HepG2 (cell line): Measurements from ENCODE around the gene PPP4R2. TPM values are rescaled to one million over a fixed set of nuclear protein-coding genes. Genes with fewer than 3 reads are reported as not detected.

Experiments used
- ATF7-NPFF ChIP-seq: sonication (generic); formaldehyde crosslinking; IDR thresholded peaks from 2 replicates; pipeline ENCODE4 v1.8.1; 2023; ENCODE audit warnings: mild to moderate bottlenecking, low read depth, missing genetic modification reagents, moderate library complexity
- CEBPB ChIP-seq: IDR thresholded peaks from 2 replicates; pipeline ENCODE4 v1.6.1; 2011; ENCODE audit warnings: low read depth, low read length, improper control_type of control experiment, borderline replicate concordance
- FOXA1 ChIP-seq, 2 experiments: fragments of 450-650 bp in 1 of 2; sonication (generic) in 1 of 2; formaldehyde crosslinking in 1 of 2; IDR thresholded peaks; 2 replicates each; pipeline versions ENCODE4 v1.4.0 to v1.6.1; 2016 to 2020; ENCODE audit warnings: missing genetic modification reagents in 1 of 2
- MAF1 ChIP-seq: sonication (generic); formaldehyde crosslinking; IDR thresholded peaks from 2 replicates; pipeline ENCODE4 v1.5.0; 2020; ENCODE audit warnings: missing genetic modification reagents, borderline replicate concordance
- NFATC3 ChIP-seq: sonication (generic); formaldehyde crosslinking; IDR thresholded peaks from 2 replicates; pipeline ENCODE4 v1.5.1; 2020; ENCODE audit warnings: mild to moderate bottlenecking, missing genetic modification reagents
- POGZ ChIP-seq: sonication (generic); formaldehyde crosslinking; IDR thresholded peaks from 2 replicates; pipeline ENCODE4 v1.4.0; 2020; ENCODE audit warnings: mild to moderate bottlenecking, missing genetic modification reagents
- RFX3 ChIP-seq: IDR thresholded peaks from 2 replicates; pipeline ENCODE4 v1.6.1; 2016; ENCODE audit warnings: missing biosample characterization, missing genetic modification reagents
- SMAD1 ChIP-seq: sonication (generic); formaldehyde crosslinking; IDR thresholded peaks from 2 replicates; pipeline ENCODE4 v1.4.0; 2020; ENCODE audit warnings: missing genetic modification reagents, low read depth, mild to moderate bottlenecking, borderline replicate concordance
- YY1 ChIP-seq: IDR thresholded peaks from 2 replicates; pipeline ENCODE4 v1.6.1; 2011; ENCODE audit warnings: low read length, low read depth, moderate library complexity, mild to moderate bottlenecking; ENCODE audit not compliant: insufficient read depth, insufficient replicate concordance
- ZC3H13 ChIP-seq: sonication (generic); formaldehyde crosslinking; IDR thresholded peaks from 2 replicates; pipeline ENCODE4 v1.8.1; 2023; ENCODE audit warnings: mild to moderate bottlenecking, missing genetic modification reagents, moderate library complexity
- ZFP37 ChIP-seq: sonication (generic); formaldehyde crosslinking; IDR thresholded peaks from 2 replicates; pipeline ENCODE4 v1.4.0; 2020; ENCODE audit warnings: missing genetic modification reagents, borderline replicate concordance
- ZNF30 ChIP-seq: sonication (generic); formaldehyde crosslinking; IDR thresholded peaks from 2 replicates; pipeline ENCODE4 v1.5.0; 2020; ENCODE audit warnings: mild to moderate bottlenecking, missing genetic modification reagents
- ZNF761 ChIP-seq: sonication (generic); formaldehyde crosslinking; conservative IDR thresholded peaks from 2 replicates; pipeline ENCODE4 v1.4.0; 2020; ENCODE audit warnings: mild to moderate bottlenecking, missing genetic modification reagents
- ZNF766 ChIP-seq: sonication (generic); formaldehyde crosslinking; IDR thresholded peaks from 2 replicates; pipeline ENCODE4 v1.5.0; 2020; ENCODE audit warnings: missing genetic modification reagents, borderline replicate concordance
- ZSCAN9 ChIP-seq: IDR thresholded peaks from 2 replicates; pipeline ENCODE4 v1.6.1; 2016; ENCODE audit warnings: borderline replicate concordance
- polyA plus RNA-seq, 8 experiments: library from polyadenylated mRNA; depleted of rRNA in 3 of 8; stranded (reverse) in 7 of 8; unstranded in 1 of 8; fragments of >200 nt; fragmentation: Illumina TruSeq in 4 of 8; extraction: Trizol in 4 of 8; gene quantifications; 2 replicates each; pipeline versions ENCODE4 v1.2.1 to v1.2.3, GENCODE V29; 2011 to 2016; ENCODE audit warnings: low read depth in 4 of 8, missing spikeins in 1 of 8, mixed read lengths in 1 of 8; ENCODE audit not compliant: insufficient read depth in 1 of 8
- total RNA-seq, 5 experiments: library from RNA; depleted of rRNA; stranded (reverse); fragments of >200 nt; fragmentation: Illumina TruSeq; extraction: Trizol; gene quantifications; 2 replicates each; pipeline ENCODE4 v1.2.3, GENCODE V29; 2016; ENCODE audit warnings: low read depth in 1 of 5
- TF ChIP-seq, protein P1 (sequence below): sonication (generic); formaldehyde crosslinking; IDR thresholded peaks from 2 replicates; pipeline ENCODE4 v1.4.0; 2020; ENCODE audit warnings: missing genetic modification reagents
- TF ChIP-seq, protein P2 (sequence below): sonication (generic); formaldehyde crosslinking; IDR thresholded peaks from 2 replicates; pipeline ENCODE4 v1.9.0; 2021; ENCODE audit warnings: missing genetic modification reagents, borderline replicate concordance
- TF ChIP-seq, protein P3 (sequence below): IDR thresholded peaks from 2 replicates; pipeline ENCODE4 v1.6.1; 2012; ENCODE audit warnings: low read length, improper control_type of control experiment
- TF ChIP-seq, protein P4 (sequence below): IDR thresholded peaks from 2 replicates; pipeline ENCODE4 v1.6.1; 2016; ENCODE audit warnings: missing biosample characterization, missing genetic modification reagents, low read depth
- TF ChIP-seq, protein P5 (sequence below): sonication (generic); formaldehyde crosslinking; IDR thresholded peaks from 2 replicates; pipeline ENCODE4 v1.4.0; 2020; ENCODE audit warnings: missing genetic modification reagents

The PPP4R2 gene
- total and polyA plus RNA-seq, 2 of the 13 experiments (the other 11 are each of a cell fraction or from before 2014, with no cell fraction given) = 22.3 to 161 TPM

DNA sequence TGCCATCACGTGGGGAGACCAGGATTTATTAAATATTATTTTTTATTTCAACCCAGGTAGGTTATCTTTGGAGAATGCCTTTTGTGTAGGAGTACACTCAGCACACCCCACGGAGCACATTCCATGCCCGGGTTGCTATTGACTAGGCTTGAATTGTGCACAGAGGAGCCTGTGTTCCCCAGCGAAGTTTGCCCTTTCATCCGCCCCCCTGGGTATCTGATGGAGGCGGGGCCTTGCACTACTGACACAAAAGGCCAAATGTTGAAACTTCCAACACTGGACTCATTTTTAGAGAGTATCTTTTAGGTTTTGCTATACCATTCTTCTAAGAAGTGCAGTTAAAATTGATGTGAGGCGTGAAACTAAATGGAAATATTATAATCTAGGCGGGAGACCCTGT, 39.3 kb upstream of the PPP4R2 start (continued):
- TF ChIP-seq ZNF766 (CRISPR knock-in tag) (no peak), SMAD1 (CRISPR knock-in tag) (no peak), ZFP37 (no peak), ZSCAN9 (CRISPR knock-in tag) (peak; percentile 76; the same call in 1 of the 2 replicates), POGZ (CRISPR knock-in tag) (peak; percentile 51; the same call in 1 of the 2 replicates), FOXA1 (IDR thresholded peaks at IDR 0.05) (no peak), FOXA1 (CRISPR knock-in tag; IDR thresholded peaks at IDR 0.05) (peak; percentile 82), RFX3 (CRISPR knock-in tag) (no peak), ZNF761 (CRISPR knock-in tag) (no peak), ZNF30 (no peak), MAF1 (CRISPR knock-in tag) (no peak), NFATC3 (CRISPR knock-in tag) (no peak), ZC3H13 (CRISPR knock-in tag) (no peak), CEBPB (peak; percentile 38; the same call in 1 of the 2 replicates), ATF7-NPFF (no peak), YY1 (peak; percentile 46)
- TF ChIP-seq, protein P1, sequence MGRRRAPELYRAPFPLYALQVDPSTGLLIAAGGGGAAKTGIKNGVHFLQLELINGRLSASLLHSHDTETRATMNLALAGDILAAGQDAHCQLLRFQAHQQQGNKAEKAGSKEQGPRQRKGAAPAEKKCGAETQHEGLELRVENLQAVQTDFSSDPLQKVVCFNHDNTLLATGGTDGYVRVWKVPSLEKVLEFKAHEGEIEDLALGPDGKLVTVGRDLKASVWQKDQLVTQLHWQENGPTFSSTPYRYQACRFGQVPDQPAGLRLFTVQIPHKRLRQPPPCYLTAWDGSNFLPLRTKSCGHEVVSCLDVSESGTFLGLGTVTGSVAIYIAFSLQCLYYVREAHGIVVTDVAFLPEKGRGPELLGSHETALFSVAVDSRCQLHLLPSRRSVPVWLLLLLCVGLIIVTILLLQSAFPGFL (CRISPR knock-in tag) = no peak
- TF ChIP-seq, protein P2, sequence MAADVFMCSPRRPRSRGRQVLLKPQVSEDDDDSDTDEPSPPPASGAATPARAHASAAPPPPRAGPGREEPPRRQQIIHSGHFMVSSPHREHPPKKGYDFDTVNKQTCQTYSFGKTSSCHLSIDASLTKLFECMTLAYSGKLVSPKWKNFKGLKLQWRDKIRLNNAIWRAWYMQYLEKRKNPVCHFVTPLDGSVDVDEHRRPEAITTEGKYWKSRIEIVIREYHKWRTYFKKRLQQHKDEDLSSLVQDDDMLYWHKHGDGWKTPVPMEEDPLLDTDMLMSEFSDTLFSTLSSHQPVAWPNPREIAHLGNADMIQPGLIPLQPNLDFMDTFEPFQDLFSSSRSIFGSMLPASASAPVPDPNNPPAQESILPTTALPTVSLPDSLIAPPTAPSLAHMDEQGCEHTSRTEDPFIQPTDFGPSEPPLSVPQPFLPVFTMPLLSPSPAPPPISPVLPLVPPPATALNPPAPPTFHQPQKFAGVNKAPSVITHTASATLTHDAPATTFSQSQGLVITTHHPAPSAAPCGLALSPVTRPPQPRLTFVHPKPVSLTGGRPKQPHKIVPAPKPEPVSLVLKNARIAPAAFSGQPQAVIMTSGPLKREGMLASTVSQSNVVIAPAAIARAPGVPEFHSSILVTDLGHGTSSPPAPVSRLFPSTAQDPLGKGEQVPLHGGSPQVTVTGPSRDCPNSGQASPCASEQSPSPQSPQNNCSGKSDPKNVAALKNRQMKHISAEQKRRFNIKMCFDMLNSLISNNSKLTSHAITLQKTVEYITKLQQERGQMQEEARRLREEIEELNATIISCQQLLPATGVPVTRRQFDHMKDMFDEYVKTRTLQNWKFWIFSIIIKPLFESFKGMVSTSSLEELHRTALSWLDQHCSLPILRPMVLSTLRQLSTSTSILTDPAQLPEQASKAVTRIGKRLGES (CRISPR knock-in tag) = no peak
- TF ChIP-seq, protein P3, sequence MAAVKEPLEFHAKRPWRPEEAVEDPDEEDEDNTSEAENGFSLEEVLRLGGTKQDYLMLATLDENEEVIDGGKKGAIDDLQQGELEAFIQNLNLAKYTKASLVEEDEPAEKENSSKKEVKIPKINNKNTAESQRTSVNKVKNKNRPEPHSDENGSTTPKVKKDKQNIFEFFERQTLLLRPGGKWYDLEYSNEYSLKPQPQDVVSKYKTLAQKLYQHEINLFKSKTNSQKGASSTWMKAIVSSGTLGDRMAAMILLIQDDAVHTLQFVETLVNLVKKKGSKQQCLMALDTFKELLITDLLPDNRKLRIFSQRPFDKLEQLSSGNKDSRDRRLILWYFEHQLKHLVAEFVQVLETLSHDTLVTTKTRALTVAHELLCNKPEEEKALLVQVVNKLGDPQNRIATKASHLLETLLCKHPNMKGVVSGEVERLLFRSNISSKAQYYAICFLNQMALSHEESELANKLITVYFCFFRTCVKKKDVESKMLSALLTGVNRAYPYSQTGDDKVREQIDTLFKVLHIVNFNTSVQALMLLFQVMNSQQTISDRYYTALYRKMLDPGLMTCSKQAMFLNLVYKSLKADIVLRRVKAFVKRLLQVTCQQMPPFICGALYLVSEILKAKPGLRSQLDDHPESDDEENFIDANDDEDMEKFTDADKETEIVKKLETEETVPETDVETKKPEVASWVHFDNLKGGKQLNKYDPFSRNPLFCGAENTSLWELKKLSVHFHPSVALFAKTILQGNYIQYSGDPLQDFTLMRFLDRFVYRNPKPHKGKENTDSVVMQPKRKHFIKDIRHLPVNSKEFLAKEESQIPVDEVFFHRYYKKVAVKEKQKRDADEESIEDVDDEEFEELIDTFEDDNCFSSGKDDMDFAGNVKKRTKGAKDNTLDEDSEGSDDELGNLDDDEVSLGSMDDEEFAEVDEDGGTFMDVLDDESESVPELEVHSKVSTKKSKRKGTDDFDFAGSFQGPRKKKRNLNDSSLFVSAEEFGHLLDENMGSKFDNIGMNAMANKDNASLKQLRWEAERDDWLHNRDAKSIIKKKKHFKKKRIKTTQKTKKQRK = no peak
- TF ChIP-seq, protein P4, sequence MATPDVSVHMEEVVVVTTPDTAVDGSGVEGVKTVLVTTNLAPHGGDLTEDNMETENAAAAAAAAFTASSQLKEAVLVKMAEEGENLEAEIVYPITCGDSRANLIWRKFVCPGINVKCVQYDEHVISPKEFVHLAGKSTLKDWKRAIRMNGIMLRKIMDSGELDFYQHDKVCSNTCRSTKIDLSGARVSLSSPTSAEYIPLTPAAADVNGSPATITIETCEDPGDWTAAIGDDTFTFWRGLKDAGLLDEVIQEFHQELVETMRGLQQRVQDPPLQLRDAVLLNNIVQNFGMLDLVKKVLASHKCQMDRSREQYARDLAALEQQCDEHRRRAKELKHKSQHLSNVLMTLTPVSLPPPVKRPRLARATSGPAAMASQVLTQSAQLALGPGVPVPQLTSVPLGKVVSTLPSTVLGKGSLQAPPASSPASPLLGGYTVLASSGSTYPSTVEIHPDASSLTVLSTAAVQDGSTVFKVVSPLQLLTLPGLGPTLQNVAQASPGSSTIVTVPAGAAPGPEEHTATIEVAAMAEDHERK (CRISPR knock-in tag) = no peak
- TF ChIP-seq, protein P5, sequence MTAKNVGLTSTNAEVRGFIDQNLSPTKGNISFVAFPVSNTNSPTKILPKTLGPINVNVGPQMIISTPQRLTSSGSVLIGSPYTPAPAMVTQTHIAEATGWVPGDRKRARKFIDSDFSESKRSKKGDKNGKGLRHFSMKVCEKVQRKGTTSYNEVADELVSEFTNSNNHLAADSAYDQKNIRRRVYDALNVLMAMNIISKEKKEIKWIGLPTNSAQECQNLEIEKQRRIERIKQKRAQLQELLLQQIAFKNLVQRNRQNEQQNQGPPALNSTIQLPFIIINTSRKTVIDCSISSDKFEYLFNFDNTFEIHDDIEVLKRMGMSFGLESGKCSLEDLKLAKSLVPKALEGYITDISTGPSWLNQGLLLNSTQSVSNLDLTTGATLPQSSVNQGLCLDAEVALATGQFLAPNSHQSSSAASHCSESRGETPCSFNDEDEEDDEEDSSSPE (CRISPR knock-in tag) = no peak
